Kidney (tissue), 14 donors: ENCODE data around the gene HUS1. TPM values are rescaled to one million over a fixed set of nuclear protein-coding genes. Genes with fewer than 3 reads are reported as not detected.

Experiments
- DNase-seq, 5 donors: peaks; one replicate each; pipeline ENCODE4 v3.0.0-alpha.2; 2013 to 2020
- FAIRE-seq: peaks from 2 replicates; lab custom pipeline; 2012; peaks lifted over from hg19 to GRCh38; lab: Jason Lieb, UNC
- H3K27ac ChIP-seq, 2 donors: one replicate each; pipeline ENCODE4 v1.7.0; 2013; ENCODE audit warnings: low read depth in 2 of 2, low read length in 2 of 2, inconsistent platforms in 1 of 2
- H3K27me3 ChIP-seq: one replicate; pipeline ENCODE4 v1.7.1; 2013; ENCODE audit warnings: low read length, inconsistent platforms; ENCODE audit not compliant: control insufficient read depth, insufficient read depth
- H3K36me3 ChIP-seq, 3 donors: one replicate each; pipeline versions ENCODE4 v1.7.0 to v1.7.1; 2013; ENCODE audit warnings: low read length in 3 of 3, control low read depth in 1 of 3, inconsistent platforms in 1 of 3; ENCODE audit not compliant: insufficient read depth in 3 of 3, control insufficient read depth in 2 of 3
- H3K4me1 ChIP-seq, 3 donors: one replicate each; pipeline versions ENCODE4 v1.7.0 to v1.7.1; 2013; ENCODE audit warnings: low read length in 3 of 3, inconsistent platforms in 1 of 3, low read depth in 1 of 3; ENCODE audit not compliant: control insufficient read depth in 2 of 3, insufficient read depth in 2 of 3
- H3K4me3 ChIP-seq, 3 donors: one replicate each; pipeline versions ENCODE4 v1.7.0 to v1.8.1; 2013; ENCODE audit warnings: low read length in 3 of 3, control low read depth in 1 of 3, inconsistent platforms in 1 of 3
- H3K9ac ChIP-seq, 3 donors: one replicate each; pipeline versions ENCODE4 v1.7.0 to v1.7.1; 2013; ENCODE audit warnings: low read length in 3 of 3, control low read depth in 1 of 3, inconsistent platforms in 1 of 3
- H3K9me3 ChIP-seq, 3 donors: one replicate each; pipeline versions ENCODE4 v1.7.0 to v1.7.1; 2013; ENCODE audit warnings: low read length in 3 of 3, control low read depth in 1 of 3, inconsistent platforms in 1 of 3; ENCODE audit not compliant: control insufficient read depth in 2 of 3, insufficient read depth in 1 of 3
- CTCF ChIP-seq: IDR thresholded peaks from 3 replicates; pipeline ENCODE4 v1.5.1; 2012; ENCODE audit warnings: mild to moderate bottlenecking, moderate library complexity, borderline replicate concordance; ENCODE audit not compliant: insufficient read depth; ENCODE audit errors: extremely low read depth
- intact Hi-C: fragments of 100-400 bp; cut with DNase I; formaldehyde crosslinking; loops from one replicate; pipeline ENCODE4 v1.11.1; 2022
- polyA plus RNA-seq: library from polyadenylated mRNA; stranded (reverse); fragments of 350-450 nt; fragmentation: Illumina TruSeq; extraction: RNeasy Lipid Tissue Mini Kit (QIAGEN cat#74804); gene quantifications from one replicate; pipeline ENCODE4 v1.2.3, GENCODE V29; 2014; ENCODE audit warnings: low read depth, low replicate concordance; ENCODE audit not compliant: insufficient read depth
- total RNA-seq: library from RNA; stranded (reverse); fragmentation: NEBNext Ultra II Directional; extraction: Animal tissue kit (Norgen Biotek cat#: 25700); gene quantifications from one replicate; pipeline ENCODE4 v1.2.1, GENCODE V29; 2021
- donor health status: control.
- donor health status: control.
- donor health status: control.
- donor health status: control.
- donor health status: control.
- donor health status: DM: yes; HTN: yes; CAD: no.
- donor health status: Normal renal cell carcinoma (clear cell type).

HUS1 gene
- total and polyA plus RNA-seq, 2 donors from 2014 or later, result 13.4 to 29.5 TPM

GRCh38 chr7:47937065-47937687, 42.2 kb downstream of the HUS1 start:
- Histone ChIP-seq H3K4me1 (peaks cover 0 to 4% (median 0%) of the 10 kb centered on the region in 3 donors), H3K4me3 (no peak overlapping the region), H3K27me3 (no peaks in the 10 kb centered on the region), H3K36me3 (no peaks in the 10 kb centered on the region), H3K9ac (no peak overlapping the region), H3K9me3 (no peaks in the 10 kb centered on the region), H3K27ac (no peak overlapping the region)
- intact Hi-C loops, result no loop called here
- FAIRE-seq (no peak), DNase-seq (peak in 1 of 5 donors; percentile 33)
- no peak for TF ChIP-seq CTCF

GRCh38 chr7:47936323-47936722, 43.1 kb downstream of the HUS1 start:
- H3K27ac ChIP-seq, result no peak overlapping the region
- FAIRE-seq, result no peak
- no peaks in the 10 kb centered on the region for H3K36me3 ChIP-seq
- no peak overlapping the region for H3K9ac ChIP-seq
- no peak for TF ChIP-seq CTCF
- H3K27me3 ChIP-seq, result no peaks in the 10 kb centered on the region
- no peaks in the 10 kb centered on the region for H3K9me3 ChIP-seq
- intact Hi-C loops, result no loop called here
- H3K4me1 ChIP-seq, result no peaks in the 10 kb centered on the region
- no peak overlapping the region for H3K4me3 ChIP-seq
- DNase-seq, result no peak

GRCh38 chr7:47935336-47935735, 44.1 kb downstream of the HUS1 start:
- H3K4me3 ChIP-seq, result no peak overlapping the region
- FAIRE-seq (no peak), DNase-seq (no peak)
- H3K27me3 ChIP-seq, result no peaks in the 10 kb centered on the region
- no peaks in the 10 kb centered on the region for H3K9me3 ChIP-seq
- H3K27ac ChIP-seq, result no peak overlapping the region
- H3K9ac ChIP-seq, result no peak overlapping the region
- no peaks in the 10 kb centered on the region for H3K4me1 ChIP-seq
- TF ChIP-seq CTCF, result no peak
- intact Hi-C loops, result no loop called here
- no peaks in the 10 kb centered on the region for H3K36me3 ChIP-seq

- no peaks in the 10 kb centered on the region for H3K27me3 ChIP-seq
- H3K9ac ChIP-seq, result no peak overlapping the region
- no peaks in the 10 kb centered on the region for H3K4me1 ChIP-seq
- no peaks in the 10 kb centered on the region for H3K9me3 ChIP-seq
- no peak overlapping the region for H3K27ac ChIP-seq
- intact Hi-C loops, result no loop called here
- DNase-seq, result no peak
- no peak overlapping the region for H3K4me3 ChIP-seq
- TF ChIP-seq CTCF, result no peak
- H3K36me3 ChIP-seq, result no peaks in the 10 kb centered on the region
- no peak for FAIRE-seq
Observed at GRCh38 chr7:47934831-47935230, 44.6 kb downstream of the HUS1 start.
